IMR-90 (cell line): Measurements from ENCODE around the gene ZNF771. TPM values are rescaled to one million over a fixed set of nuclear protein-coding genes. Genes with fewer than 3 reads are reported as not detected.

Experiments
- ATAC-seq: fragments of 200-7000 bp; cut with Tn5 transposase; 2 replicates; pipeline ENCODE4 v1.9.1; 2020; ENCODE audit warnings: low read depth, mild to moderate bottlenecking, moderate library complexity
- BruUV-seq: library from RNA; stranded (reverse); fragments of 400-500 nt; replicated peaks from 2 replicates; lab custom pipeline; 2021; lab: Mats Ljungman, UMichigan
- CTCF ChIA-PET: fragments of 300-600 bp; formaldehyde crosslinking; extraction: SDS; loops from one replicate; lab custom pipeline; 2021; ENCODE audit warnings: antibody characterized with exemption; lab: Yijun Ruan, JAX
- POLR2A ChIA-PET: fragments of 300-600 bp; sonication (Branson Sonifier 250); formaldehyde crosslinking; loops from one replicate; lab custom pipeline; 2022; ENCODE audit warnings: antibody characterized with exemption; ENCODE audit not compliant: unreplicated experiment; lab: Charles Lee
- DNase-seq: peaks from one replicate; pipeline ENCODE4 v3.0.0; 2013
- H2AFZ ChIP-seq: replicated peaks from 2 replicates; pipeline ENCODE3; 2013; ENCODE audit warnings: low read length, mild to moderate bottlenecking; ENCODE audit not compliant: poor library complexity
- H2AK5ac ChIP-seq: 2 replicates; pipeline ENCODE4 v1.6.1; 2013; ENCODE audit warnings: low read depth, low read length, inconsistent platforms
- H2AK9ac ChIP-seq: replicated peaks from 2 replicates; pipeline ENCODE3; 2013; ENCODE audit warnings: mild to moderate bottlenecking, low read depth, low read length, moderate library complexity; ENCODE audit not compliant: poor library complexity
- H2BK120ac ChIP-seq: 2 replicates; pipeline ENCODE4 v1.6.1; 2013; ENCODE audit warnings: low read depth, low read length, inconsistent platforms
- H2BK15ac ChIP-seq: 3 replicates; pipeline ENCODE4 v1.6.1; 2013; ENCODE audit warnings: low read depth, low read length, inconsistent platforms
- H2BK20ac ChIP-seq: 2 replicates; pipeline ENCODE4 v1.6.1; 2013; ENCODE audit warnings: low read depth, mild to moderate bottlenecking, inconsistent platforms, low read length, moderate library complexity
- H2BK5ac ChIP-seq: 2 replicates; pipeline ENCODE4 v1.6.1; 2013; ENCODE audit warnings: mild to moderate bottlenecking, low read depth, low read length, inconsistent platforms; ENCODE audit not compliant: poor library complexity, severe bottlenecking
- H3K14ac ChIP-seq: replicated peaks from 2 replicates; pipeline ENCODE4 v1.6.1; 2013; ENCODE audit warnings: low read depth, low read length, inconsistent platforms
- H3K18ac ChIP-seq: 2 replicates; pipeline ENCODE4 v1.6.1; 2013; ENCODE audit warnings: low read depth, low read length, control low read depth
- H3K23ac ChIP-seq: 2 replicates; pipeline ENCODE4 v1.6.1; 2013; ENCODE audit warnings: low read depth, low read length, inconsistent platforms
- H3K27ac ChIP-seq: 2 replicates; pipeline ENCODE4 v1.5.1; 2013; ENCODE audit warnings: mild to moderate bottlenecking, control low read depth, low read length; ENCODE audit not compliant: insufficient read depth
- H3K27me3 ChIP-seq: 2 replicates; pipeline ENCODE4 v1.6.1; 2013; ENCODE audit warnings: low read length; ENCODE audit not compliant: control insufficient read depth, insufficient read depth
- H3K36me3 ChIP-seq: 2 replicates; pipeline ENCODE4 v1.6.1; 2013; ENCODE audit warnings: low read length, mixed read lengths; ENCODE audit not compliant: control insufficient read depth, insufficient read depth
- H3K4ac ChIP-seq: 2 replicates; pipeline ENCODE4 v1.6.1; 2013; ENCODE audit warnings: low read depth, low read length, inconsistent platforms
- H3K4me1 ChIP-seq: 2 replicates; pipeline ENCODE4 v1.6.1; 2013; ENCODE audit warnings: low read length, mixed read lengths; ENCODE audit not compliant: control insufficient read depth, insufficient read depth
- H3K4me2 ChIP-seq: 2 replicates; pipeline ENCODE4 v1.6.1; 2013; ENCODE audit warnings: low read depth, mild to moderate bottlenecking, control low read depth, low read length, moderate library complexity
- H3K4me3 ChIP-seq: 2 replicates; pipeline ENCODE4 v1.5.1; 2013; ENCODE audit warnings: low read depth, mild to moderate bottlenecking, control low read depth, low read length, moderate library complexity; ENCODE audit not compliant: insufficient read depth
- H3K56ac ChIP-seq: 2 replicates; pipeline ENCODE4 v1.6.1; 2013; ENCODE audit warnings: low read length, inconsistent platforms; ENCODE audit not compliant: insufficient read depth; ENCODE audit errors: extremely low read depth
- H3K79me1 ChIP-seq, 2 experiments: 2 replicates each; pipeline ENCODE4 v1.6.1; 2013; ENCODE audit warnings: low read length in 2 of 2, inconsistent platforms in 1 of 2, low read depth in 1 of 2
- H3K9ac ChIP-seq: 2 replicates; pipeline ENCODE4 v1.6.1; 2013; ENCODE audit warnings: low read depth, low read length, control low read depth
- H3K9me1 ChIP-seq: 2 replicates; pipeline ENCODE4 v1.6.1; 2013; ENCODE audit warnings: low read length, inconsistent platforms; ENCODE audit not compliant: insufficient read depth
- H3K9me3 ChIP-seq: 2 replicates; pipeline ENCODE4 v1.6.1; 2013; ENCODE audit warnings: low read length; ENCODE audit not compliant: control insufficient read depth, insufficient read depth
- H4K20me1 ChIP-seq: 2 replicates; pipeline ENCODE4 v1.6.1; 2013; ENCODE audit warnings: low read length, inconsistent platforms; ENCODE audit not compliant: insufficient read depth
- H4K5ac ChIP-seq: 2 replicates; pipeline ENCODE4 v1.6.1; 2013; ENCODE audit warnings: mild to moderate bottlenecking, low read depth, low read length, control low read depth
- H4K8ac ChIP-seq, 2 experiments: 2 replicates each; pipeline ENCODE4 v1.6.1; 2013; ENCODE audit warnings: low read depth in 2 of 2, low read length in 2 of 2, control low read depth in 1 of 2, inconsistent platforms in 1 of 2
- H4K91ac ChIP-seq: 2 replicates; pipeline ENCODE4 v1.6.1; 2013; ENCODE audit warnings: low read depth, low read length, inconsistent platforms; ENCODE audit not compliant: insufficient read depth
- BHLHE40 ChIP-seq: fragments of 150-350 bp; IDR thresholded peaks from 2 replicates; pipeline ENCODE4 v1.6.1; 2016; ENCODE audit warnings: mild to moderate bottlenecking, low read depth, low read length
- CEBPB ChIP-seq: IDR thresholded peaks from 2 replicates; pipeline ENCODE4 v1.6.1; 2012; ENCODE audit warnings: low read depth, low read length, improper control_type of control experiment
- CHD1 ChIP-seq: IDR thresholded peaks from 2 replicates; pipeline ENCODE4 v1.6.1; 2012; ENCODE audit warnings: low read depth, low read length, improper control_type of control experiment
- ELK1 ChIP-seq: fragments of 150-350 bp; IDR thresholded peaks from 2 replicates; pipeline ENCODE4 v1.6.1; 2016; ENCODE audit warnings: low read depth, mild to moderate bottlenecking, low read length, moderate library complexity, borderline replicate concordance
- FOS ChIP-seq: fragments of 150-350 bp; IDR thresholded peaks from 2 replicates; pipeline ENCODE4 v1.6.1; 2016; ENCODE audit warnings: low read depth, low read length
- MAFK ChIP-seq: IDR thresholded peaks from 2 replicates; pipeline ENCODE4 v1.6.1; 2012; ENCODE audit warnings: low read depth, low read length, improper control_type of control experiment
- MAZ ChIP-seq: IDR thresholded peaks from 2 replicates; pipeline ENCODE4 v1.6.1; 2012; ENCODE audit warnings: low read depth, mild to moderate bottlenecking, low read length, improper control_type of control experiment, moderate library complexity, borderline replicate concordance
- MXI1 ChIP-seq: IDR thresholded peaks from 2 replicates; pipeline ENCODE4 v1.6.1; 2012; ENCODE audit warnings: low read depth, mild to moderate bottlenecking, low read length, moderate library complexity, borderline replicate concordance
- NFE2L2 ChIP-seq: fragments of 150-350 bp; IDR thresholded peaks from 2 replicates; pipeline ENCODE4 v1.6.1; 2016; ENCODE audit warnings: low read depth, mild to moderate bottlenecking, low read length
- POLR2A ChIP-seq: IDR thresholded peaks from 2 replicates; pipeline ENCODE4 v1.6.1; 2012; ENCODE audit warnings: mild to moderate bottlenecking, low read depth, low read length
- RAD21 ChIP-seq: IDR thresholded peaks from 2 replicates; pipeline ENCODE4 v1.6.1; 2012; ENCODE audit warnings: low read length, improper control_type of control experiment
- RCOR1 ChIP-seq: IDR thresholded peaks from 2 replicates; pipeline ENCODE4 v1.6.1; 2012; ENCODE audit warnings: mild to moderate bottlenecking, low read length, improper control_type of control experiment; ENCODE audit not compliant: insufficient replicate concordance
- RFX5 ChIP-seq: IDR thresholded peaks from 2 replicates; pipeline ENCODE4 v1.8.0; 2012; ENCODE audit warnings: low read depth, mild to moderate bottlenecking, low read length, moderate library complexity
- SMC3 ChIP-seq: fragments of 150-350 bp; IDR thresholded peaks from 2 replicates; pipeline ENCODE4 v1.6.1; 2016; ENCODE audit warnings: low read depth, mild to moderate bottlenecking, antibody characterized with exemption, low read length, moderate library complexity
- USF2 ChIP-seq: fragments of 150-350 bp; IDR thresholded peaks from 2 replicates; pipeline ENCODE4 v1.6.1; 2017; ENCODE audit warnings: mild to moderate bottlenecking, antibody characterized with exemption, low read length, low read depth
- WGBS, 2 experiments: methylation state at CpG; one replicate each; pipeline versions ENCODE4 v1.1.5 to v1.1.7; 2013; ENCODE audit warnings: missing lambda C conversion rate in 2 of 2; ENCODE audit not compliant: insufficient read length in 1 of 2; ENCODE audit errors: extremely low coverage in 2 of 2; 5-methylcytosine and 5-hydroxymethylcytosine counted together
- dilution Hi-C: fragments of 300-500 bp; cut with HindIII; formaldehyde crosslinking; loops from one replicate; pipeline ENCODE4 v1.14.3; 2018; ENCODE audit warnings: low sequenced_read_pairs; ENCODE audit not compliant: unreplicated experiment
- in situ Hi-C: fragments of 300-500 bp; cut with MboI; formaldehyde crosslinking; loops from 3 replicates; pipeline ENCODE4 v1.14.3; 2019; ENCODE audit warnings: low sequenced_read_pairs, inconsistent platforms, mixed read lengths
- intact Hi-C: fragments of 100-400 bp; cut with micrococcal nuclease; formaldehyde crosslinking; loops from 2 replicates; pipeline ENCODE4 v1.10.0; 2022
- polyA plus RNA-seq, 3 experiments: library from polyadenylated mRNA; depleted of rRNA; stranded (reverse); fragments of >200 nt; gene quantifications; 2 replicates each; pipeline ENCODE4 v1.2.3, GENCODE V29; 2012; ENCODE audit warnings: low replicate concordance in 1 of 3
- total RNA-seq: library from RNA; depleted of rRNA; stranded (reverse); fragments of >200 nt; gene quantifications from 2 replicates; pipeline ENCODE4 v1.2.3, GENCODE V29; 2012
- TF ChIP-seq, protein P1 (sequence below): conservative IDR thresholded peaks from 2 replicates; pipeline ENCODE4 v1.5.1; 2012; ENCODE audit warnings: mild to moderate bottlenecking, low read depth, low read length, improper control_type of control experiment

ZNF771 gene
- total and polyA plus RNA-seq, 2 of the 4 experiments (the other 2 are of a cell fraction) = 5.2 to 10.9 TPM

GRCh38 chr16:30397056-30397455 lies 10.3 kb upstream of the ZNF771 start:
- no peak overlapping the region for H4K91ac ChIP-seq
- H3K36me3 ChIP-seq = peaks cover 12% of the 10 kb centered on the region; the same call in 1 of the 2 replicates
- no peak for TF ChIP-seq RCOR1
- no peak for TF ChIP-seq CEBPB
- TF ChIP-seq MXI1 = no peak
- no peak for TF ChIP-seq RFX5
- TF ChIP-seq BHLHE40 = no peak
- no peak for TF ChIP-seq NFE2L2
- no peak for TF ChIP-seq CHD1
- TF ChIP-seq, protein P1, sequence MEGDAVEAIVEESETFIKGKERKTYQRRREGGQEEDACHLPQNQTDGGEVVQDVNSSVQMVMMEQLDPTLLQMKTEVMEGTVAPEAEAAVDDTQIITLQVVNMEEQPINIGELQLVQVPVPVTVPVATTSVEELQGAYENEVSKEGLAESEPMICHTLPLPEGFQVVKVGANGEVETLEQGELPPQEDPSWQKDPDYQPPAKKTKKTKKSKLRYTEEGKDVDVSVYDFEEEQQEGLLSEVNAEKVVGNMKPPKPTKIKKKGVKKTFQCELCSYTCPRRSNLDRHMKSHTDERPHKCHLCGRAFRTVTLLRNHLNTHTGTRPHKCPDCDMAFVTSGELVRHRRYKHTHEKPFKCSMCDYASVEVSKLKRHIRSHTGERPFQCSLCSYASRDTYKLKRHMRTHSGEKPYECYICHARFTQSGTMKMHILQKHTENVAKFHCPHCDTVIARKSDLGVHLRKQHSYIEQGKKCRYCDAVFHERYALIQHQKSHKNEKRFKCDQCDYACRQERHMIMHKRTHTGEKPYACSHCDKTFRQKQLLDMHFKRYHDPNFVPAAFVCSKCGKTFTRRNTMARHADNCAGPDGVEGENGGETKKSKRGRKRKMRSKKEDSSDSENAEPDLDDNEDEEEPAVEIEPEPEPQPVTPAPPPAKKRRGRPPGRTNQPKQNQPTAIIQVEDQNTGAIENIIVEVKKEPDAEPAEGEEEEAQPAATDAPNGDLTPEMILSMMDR = no peak
- TF ChIP-seq RAD21 = no peak
- TF ChIP-seq SMC3 = no peak
- no peak for TF ChIP-seq MAFK
- TF ChIP-seq FOS = no peak
- TF ChIP-seq POLR2A = no peak
- no peak for TF ChIP-seq MAZ
- no peak for TF ChIP-seq ELK1
- no peak for TF ChIP-seq USF2
- no peak overlapping the region for H2AK9ac ChIP-seq
- H2AFZ ChIP-seq = no peak overlapping the region
- no peaks in the 10 kb centered on the region for H3K9me3 ChIP-seq
- ChIA-PET CTCF (no interaction called here), POLR2A (no interaction called here)
- H3K9ac ChIP-seq = no peak overlapping the region
- H3K4ac ChIP-seq = no peak overlapping the region
- H4K8ac ChIP-seq = no peak overlapping the region
- no peak overlapping the region for H2AK5ac ChIP-seq
- intact Hi-C loops (no loop called here), dilution Hi-C loops (no loop called here), in situ Hi-C loops (no loop called here)
- no peak overlapping the region for H3K23ac ChIP-seq
- no CpG with 5 or more reads among the region's 4 CpGs for WGBS, 2 experiments
- no peaks in the 10 kb centered on the region for H4K20me1 ChIP-seq
- peaks cover 10% of the 10 kb centered on the region for H3K4me1 ChIP-seq
- no peak overlapping the region for H3K27ac ChIP-seq
- H3K18ac ChIP-seq = no peak overlapping the region
- no peaks in the 10 kb centered on the region for H3K27me3 ChIP-seq
- no peak overlapping the region for H2BK20ac ChIP-seq
- ATAC-seq (no peak), DNase-seq (no peak)
- no peak overlapping the region for H3K56ac ChIP-seq
- peaks cover 4% of the 10 kb centered on the region; the same call in 1 of the 2 replicates for H3K9me1 ChIP-seq
- H3K14ac ChIP-seq = no peak overlapping the region
- BruUV-seq = no TSS peak
- no peak overlapping the region for H3K4me3 ChIP-seq
- no peak overlapping the region for H4K5ac ChIP-seq
- H2BK120ac ChIP-seq = no peak overlapping the region
- no peak overlapping the region for H2BK5ac ChIP-seq
- peaks cover 0 to 52% of the 10 kb centered on the region in 2 experiments for H3K79me1 ChIP-seq
- no peak overlapping the region for H2BK15ac ChIP-seq
- no peak overlapping the region for H3K4me2 ChIP-seq
